ENCODE measurements around the gene ZNF747. TPM values are rescaled to one million over a fixed set of nuclear protein-coding genes. Genes with fewer than 3 reads are reported as not detected.

The ZNF747 gene
- total RNA-seq, 1 donor = 16.6 TPM

- peak overlapping the region; percentile 85 for H3K4me2 ChIP-seq (ENCODE audit: insufficient read depth, low read length)
- TF ChIP-seq CTCF (IDR thresholded peaks at IDR 0.05; ENCODE audit: extremely low read depth, low read depth, low read length) = no peak
- peak; percentile 70 for DNase-seq (ENCODE audit: insufficient read length, low spot score, missing footprints)
- peak overlapping the region; percentile 93 for H3K27ac ChIP-seq (ENCODE audit: low read depth, low read length)
- no peaks in the 10 kb centered on the region for H4K20me1 ChIP-seq (ENCODE audit: insufficient read depth, low read length)
- no peaks in the 10 kb centered on the region for H3K9me3 ChIP-seq (ENCODE audit: low read depth, low read length)
- H3K27me3 ChIP-seq (ENCODE audit: insufficient read depth, low read length) = no peaks in the 10 kb centered on the region
- H3K36me3 ChIP-seq (ENCODE audit: insufficient read depth, low read length) = peaks cover 17% of the 10 kb centered on the region
- H3K4me1 ChIP-seq (ENCODE audit: insufficient read depth, low read length) = peaks cover 9% of the 10 kb centered on the region
- H3K79me2 ChIP-seq (ENCODE audit: insufficient read depth, low read length) = peaks cover 21% of the 10 kb centered on the region
- peak overlapping the region; percentile 91 for H2AFZ ChIP-seq (ENCODE audit: low read length)
- H3K4me3 ChIP-seq (ENCODE audit: insufficient read depth, low read length) = peak overlapping the region; percentile 91
Measured at GRCh38 chr16:30533748-30534367, 800 bp downstream of the ZNF747 start.

- peak overlapping the region; percentile 85 for H3K4me2 ChIP-seq (ENCODE audit: insufficient read depth, low read length)
- DNase-seq (ENCODE audit: insufficient read length, low spot score, missing footprints) = peak; percentile 67
- H3K27me3 ChIP-seq (ENCODE audit: insufficient read depth, low read length) = no peaks in the 10 kb centered on the region
- H3K79me2 ChIP-seq (ENCODE audit: insufficient read depth, low read length) = peaks cover 21% of the 10 kb centered on the region
- H3K4me3 ChIP-seq (ENCODE audit: insufficient read depth, low read length) = no peak overlapping the region
- peaks cover 9% of the 10 kb centered on the region for H3K4me1 ChIP-seq (ENCODE audit: insufficient read depth, low read length)
- H2AFZ ChIP-seq (ENCODE audit: low read length) = no peak overlapping the region
- H3K27ac ChIP-seq (ENCODE audit: low read depth, low read length) = no peak overlapping the region
- H3K9me3 ChIP-seq (ENCODE audit: low read depth, low read length) = no peaks in the 10 kb centered on the region
- no peak for TF ChIP-seq CTCF (IDR thresholded peaks at IDR 0.05; ENCODE audit: extremely low read depth, low read depth, low read length)
- no peaks in the 10 kb centered on the region for H4K20me1 ChIP-seq (ENCODE audit: insufficient read depth, low read length)
- peaks cover 17% of the 10 kb centered on the region for H3K36me3 ChIP-seq (ENCODE audit: insufficient read depth, low read length)
Measured at GRCh38 chr16:30533146-30533522, 1.5 kb downstream of the ZNF747 start.

- no peaks in the 10 kb centered on the region for H3K27me3 ChIP-seq (ENCODE audit: insufficient read depth, low read length)
- no peaks in the 10 kb centered on the region for H4K20me1 ChIP-seq (ENCODE audit: insufficient read depth, low read length)
- H3K4me2 ChIP-seq (ENCODE audit: insufficient read depth, low read length) = no peak overlapping the region
- H3K9me3 ChIP-seq (ENCODE audit: low read depth, low read length) = no peaks in the 10 kb centered on the region
- peaks cover 14% of the 10 kb centered on the region for H3K4me1 ChIP-seq (ENCODE audit: insufficient read depth, low read length)
- H2AFZ ChIP-seq (ENCODE audit: low read length) = no peak overlapping the region
- TF ChIP-seq CTCF (IDR thresholded peaks at IDR 0.05; ENCODE audit: extremely low read depth, low read depth, low read length) = no peak
- DNase-seq (ENCODE audit: insufficient read length, low spot score, missing footprints) = no peak
- H3K36me3 ChIP-seq (ENCODE audit: insufficient read depth, low read length) = peaks cover 17% of the 10 kb centered on the region
- H3K79me2 ChIP-seq (ENCODE audit: insufficient read depth, low read length) = peaks cover 21% of the 10 kb centered on the region
- H3K4me3 ChIP-seq (ENCODE audit: insufficient read depth, low read length) = no peak overlapping the region
- H3K27ac ChIP-seq (ENCODE audit: low read depth, low read length) = no peak overlapping the region
Measured at GRCh38 chr16:30532285-30533145, 2.1 kb downstream of the ZNF747 start.
